ENCODE results near the gene ANKRD33B.

The ANKRD33B gene

DNA sequence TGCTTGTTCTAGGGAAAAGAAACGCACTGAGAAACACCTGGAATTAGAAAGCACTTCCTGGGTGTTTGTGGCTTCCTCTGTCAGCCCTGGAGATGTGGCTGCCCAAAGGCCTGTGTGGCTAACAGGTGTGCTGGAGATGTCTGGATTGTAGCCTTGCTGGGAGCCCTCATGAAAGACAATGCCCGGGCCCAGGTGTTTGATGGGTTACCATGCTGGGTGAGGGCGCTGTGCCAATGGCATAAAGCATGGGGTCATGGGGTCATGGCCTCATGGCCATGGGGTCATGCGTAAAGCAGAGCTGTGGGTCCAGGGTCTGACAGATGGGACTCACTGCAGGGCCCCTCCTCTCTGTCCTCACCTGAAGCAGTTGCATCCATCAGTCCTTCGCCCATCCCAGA, 21.6 kb downstream of the ANKRD33B start:
- no peak for DNase-seq (ENCODE audit: low read depth)
- no peak overlapping the region for H3K4me3 ChIP-seq (ENCODE audit: low read depth, low read length)
- TF ChIP-seq, protein P1, sequence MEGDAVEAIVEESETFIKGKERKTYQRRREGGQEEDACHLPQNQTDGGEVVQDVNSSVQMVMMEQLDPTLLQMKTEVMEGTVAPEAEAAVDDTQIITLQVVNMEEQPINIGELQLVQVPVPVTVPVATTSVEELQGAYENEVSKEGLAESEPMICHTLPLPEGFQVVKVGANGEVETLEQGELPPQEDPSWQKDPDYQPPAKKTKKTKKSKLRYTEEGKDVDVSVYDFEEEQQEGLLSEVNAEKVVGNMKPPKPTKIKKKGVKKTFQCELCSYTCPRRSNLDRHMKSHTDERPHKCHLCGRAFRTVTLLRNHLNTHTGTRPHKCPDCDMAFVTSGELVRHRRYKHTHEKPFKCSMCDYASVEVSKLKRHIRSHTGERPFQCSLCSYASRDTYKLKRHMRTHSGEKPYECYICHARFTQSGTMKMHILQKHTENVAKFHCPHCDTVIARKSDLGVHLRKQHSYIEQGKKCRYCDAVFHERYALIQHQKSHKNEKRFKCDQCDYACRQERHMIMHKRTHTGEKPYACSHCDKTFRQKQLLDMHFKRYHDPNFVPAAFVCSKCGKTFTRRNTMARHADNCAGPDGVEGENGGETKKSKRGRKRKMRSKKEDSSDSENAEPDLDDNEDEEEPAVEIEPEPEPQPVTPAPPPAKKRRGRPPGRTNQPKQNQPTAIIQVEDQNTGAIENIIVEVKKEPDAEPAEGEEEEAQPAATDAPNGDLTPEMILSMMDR (conservative IDR thresholded peaks at IDR 0.05; ENCODE audit: low read depth, low read length), result no peak

DNA sequence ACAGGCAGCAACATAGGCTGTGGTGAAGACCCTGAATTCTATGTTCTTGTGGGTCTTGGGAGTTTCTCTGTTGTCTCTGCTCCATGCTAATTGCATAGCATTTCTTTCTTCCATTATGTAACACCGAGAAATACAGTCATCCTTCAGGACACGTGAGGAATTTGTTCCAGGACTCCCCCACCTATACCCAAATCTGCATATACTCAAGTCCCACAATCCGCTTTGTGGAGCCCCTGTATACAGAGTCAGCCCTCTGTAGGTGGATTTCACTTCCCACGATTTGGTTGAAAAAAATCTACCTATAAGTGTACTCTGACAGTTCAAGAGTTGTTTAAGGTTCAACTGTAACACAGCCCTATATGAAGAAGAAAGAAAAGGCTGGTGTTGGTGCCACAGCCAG, 22.1 kb downstream of the ANKRD33B start:
- DNase-seq (ENCODE audit: low read depth), result no peak

DNA sequence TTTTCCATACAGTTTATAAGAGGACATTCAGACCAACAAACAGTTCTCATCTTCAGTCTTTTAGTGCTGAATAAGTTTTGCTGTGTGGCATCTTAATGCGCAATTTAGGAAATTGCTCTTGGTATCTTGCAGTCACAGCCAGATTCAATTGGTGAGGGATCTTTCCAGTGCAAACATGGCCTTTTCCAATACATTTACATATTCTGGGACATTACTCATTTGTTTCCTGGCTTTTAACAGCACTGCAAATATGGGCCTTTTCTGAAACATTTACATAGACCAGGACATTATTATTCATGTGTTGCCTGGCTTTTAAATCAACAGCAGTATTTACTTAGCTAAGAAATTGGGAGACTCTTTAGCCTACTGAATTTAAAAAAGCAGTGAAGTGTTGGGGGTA, 22.7 kb downstream of the ANKRD33B start:
- no peak for DNase-seq (ENCODE audit: low read depth)
- no peak overlapping the region for H3K4me3 ChIP-seq (ENCODE audit: low read depth, low read length)
- TF ChIP-seq, protein P1 (conservative IDR thresholded peaks at IDR 0.05; ENCODE audit: low read depth, low read length), result no peak

More for the DNA sequence above, 22.1 kb downstream of the ANKRD33B start:
- no peak overlapping the region for H3K4me3 ChIP-seq (ENCODE audit: low read depth, low read length)
- TF ChIP-seq, protein P1 (conservative IDR thresholded peaks at IDR 0.05; ENCODE audit: low read depth, low read length), result no peak

DNA sequence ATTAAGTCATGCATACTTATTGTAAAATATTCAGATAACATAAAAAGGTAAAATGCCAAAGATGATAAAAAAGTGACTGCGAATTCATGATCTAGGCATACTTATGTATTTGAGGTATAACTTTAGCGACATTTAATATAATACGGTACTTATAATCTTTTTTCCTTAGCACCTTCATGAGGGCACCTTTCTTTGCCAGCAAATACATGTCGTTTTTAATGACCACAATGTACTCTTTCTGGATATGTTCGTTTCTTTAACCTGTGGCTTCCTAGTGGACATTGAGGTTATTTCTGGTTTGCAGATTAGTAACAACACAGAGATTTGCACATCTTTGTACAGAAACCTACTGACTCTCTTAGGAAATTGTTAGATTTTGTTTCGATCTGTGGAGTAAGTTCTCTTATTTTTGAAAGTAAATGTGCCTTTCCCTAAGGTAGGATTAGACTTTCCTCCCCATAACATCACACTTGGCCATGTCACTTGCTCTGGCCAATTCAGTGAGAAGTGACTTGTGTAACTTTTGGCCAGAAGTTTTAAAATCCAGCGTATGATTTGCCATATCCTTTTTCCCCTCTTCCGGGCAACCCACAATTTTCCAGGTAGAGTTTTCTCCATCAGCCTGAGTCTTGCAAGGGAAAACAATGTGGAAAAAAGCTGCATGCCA, 24.4 kb downstream of the ANKRD33B start:
- H3K4me3 ChIP-seq (ENCODE audit: low read depth, low read length), result no peak overlapping the region
- no peak for DNase-seq (ENCODE audit: low read depth)
- TF ChIP-seq, protein P1 (conservative IDR thresholded peaks at IDR 0.05; ENCODE audit: low read depth, low read length), result no peak

DNA sequence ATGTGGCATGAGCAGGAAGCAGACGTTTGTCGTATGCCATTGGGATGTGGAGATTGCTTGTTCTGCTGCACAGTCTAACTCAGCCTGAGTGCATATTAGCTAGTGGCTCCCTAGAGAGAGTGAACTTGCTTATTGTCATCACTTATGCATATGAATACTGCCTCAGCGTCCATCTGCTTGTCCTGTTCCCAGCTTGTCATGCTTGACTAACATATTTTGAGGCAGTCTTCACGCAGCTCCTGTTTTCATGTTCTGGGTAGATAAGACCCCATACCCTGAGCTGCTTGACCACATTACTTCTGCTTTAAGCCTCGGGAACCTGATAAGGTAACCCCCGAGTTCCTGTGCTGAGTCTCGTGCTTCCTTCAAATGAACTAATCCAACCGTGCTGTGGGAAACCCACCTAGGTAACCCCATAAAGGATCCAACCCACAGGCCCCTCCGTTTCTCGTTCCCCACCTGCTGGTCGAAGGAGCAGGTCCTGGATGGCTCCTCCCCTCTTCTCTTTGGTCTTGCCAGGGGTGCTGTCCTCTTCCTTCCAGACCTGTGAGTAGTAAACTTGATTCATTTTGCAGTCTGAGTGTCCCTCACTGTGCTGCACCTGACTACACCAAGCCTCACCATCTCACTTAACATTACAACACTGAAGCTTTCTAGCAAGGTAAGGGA, 25.0 kb downstream of the ANKRD33B start:
- TF ChIP-seq, protein P1 (conservative IDR thresholded peaks at IDR 0.05; ENCODE audit: low read depth, low read length), result no peak
- H3K4me3 ChIP-seq (ENCODE audit: low read depth, low read length), result no peak overlapping the region
- no peak for DNase-seq (ENCODE audit: low read depth)

DNA sequence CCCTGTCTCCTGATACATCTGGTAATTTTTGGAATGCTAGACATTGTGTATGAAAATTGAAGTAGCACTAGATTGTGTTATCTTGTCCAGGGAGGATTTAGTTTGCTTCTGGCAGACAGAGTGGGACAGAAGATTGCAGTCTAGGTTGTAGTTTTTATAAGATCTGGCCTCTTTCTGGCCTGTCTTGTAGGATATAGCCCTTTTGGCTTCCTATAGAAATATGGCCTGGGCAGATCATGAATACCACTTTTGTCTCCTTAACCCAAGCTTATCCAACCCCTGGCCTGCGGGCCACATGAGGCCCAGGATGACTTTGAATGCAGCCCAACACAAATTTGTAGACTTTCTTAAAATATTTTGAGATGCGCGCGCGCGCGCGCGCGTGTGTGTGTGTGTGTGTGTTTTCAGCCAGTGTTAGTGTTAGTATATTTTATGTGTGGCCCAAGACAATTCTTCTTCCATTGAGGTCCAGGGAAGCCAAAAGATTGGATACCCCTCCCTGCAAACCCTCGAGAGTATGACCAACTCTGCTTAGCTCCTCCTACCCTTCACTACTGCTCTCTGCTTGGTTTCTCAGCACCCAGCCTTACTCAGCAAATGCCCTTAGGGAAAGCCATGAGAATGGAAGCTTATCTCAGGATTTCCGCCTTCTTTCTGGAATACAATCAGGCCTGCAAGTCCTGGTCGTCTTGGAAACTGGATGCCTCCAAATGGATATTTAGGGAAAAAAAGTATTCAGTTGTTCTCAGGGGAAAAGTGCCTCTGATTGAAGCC, 26.5 kb downstream of the ANKRD33B start:
- TF ChIP-seq, protein P1 (conservative IDR thresholded peaks at IDR 0.05; ENCODE audit: low read depth, low read length), result no peak
- DNase-seq (ENCODE audit: low read depth), result no peak
- no peak overlapping the region for H3K4me3 ChIP-seq (ENCODE audit: low read depth, low read length)
